Heart right ventricle (tissue), 16 donors: Measurements from ENCODE around the gene PCDH15. TPM values are rescaled to one million over a fixed set of nuclear protein-coding genes. Genes with fewer than 3 reads are reported as not detected.

Experiments
- ATAC-seq, 8 donors: fragments of 200-7000 bp; cut with Tn5 transposase; one replicate each; pipeline ENCODE4 v1.9.1; 2020; ENCODE audit warnings: mild to moderate bottlenecking in 8 of 8, moderate library complexity in 8 of 8, moderate number of reproducible peaks in 1 of 8
- DNase-seq, 2 donors: peaks; one replicate each; pipeline ENCODE4 v3.0.0-alpha.2; 2020
- H3K27ac ChIP-seq, 10 donors: fragments of 200-600 bp; sonication (generic) in 2 of 10; one replicate each; pipeline versions ENCODE4 v1.5.0 to v1.8.0; 2020 to 2022; ENCODE audit warnings: mild to moderate bottlenecking in 3 of 10
- H3K27me3 ChIP-seq, 7 donors: fragments of 200-600 bp; one replicate each; pipeline ENCODE4 v1.8.0; 2021 to 2022; ENCODE audit warnings: mild to moderate bottlenecking in 2 of 7
- H3K36me3 ChIP-seq, 9 donors: fragments of 200-600 bp; sonication (generic) in 1 of 9; one replicate each; pipeline versions ENCODE4 v1.5.0 to v1.8.0; 2020 to 2022; ENCODE audit warnings: mild to moderate bottlenecking in 2 of 9
- H3K4me1 ChIP-seq, 9 donors: fragments of 200-600 bp; sonication (generic) in 1 of 9; one replicate each; pipeline versions ENCODE4 v1.5.0 to v1.8.0; 2020 to 2022; ENCODE audit warnings: mild to moderate bottlenecking in 4 of 9
- H3K4me3 ChIP-seq, 10 donors: fragments of 200-600 bp; sonication (generic) in 2 of 10; one replicate each; pipeline versions ENCODE4 v1.5.0 to v1.8.0; 2020 to 2022; ENCODE audit warnings: mild to moderate bottlenecking in 7 of 10, moderate library complexity in 2 of 10
- H3K9me3 ChIP-seq, 11 donors: fragments of 200-600 bp in 10 of 11; sonication (generic) in 2 of 11; one replicate each; pipeline versions ENCODE4 v1.5.0 to v1.8.0; 2013 to 2022; ENCODE audit warnings: mild to moderate bottlenecking in 2 of 11, control low read depth in 1 of 11, moderate library complexity in 1 of 11
- CTCF ChIP-seq, 9 donors: fragments of 200-600 bp; sonication (generic) in 2 of 9; IDR thresholded peaks; one replicate each; pipeline versions ENCODE4 v1.5.0 to v1.8.0; 2021 to 2022; ENCODE audit warnings: antibody characterized with exemption in 9 of 9, mild to moderate bottlenecking in 5 of 9, moderate library complexity in 1 of 9
- WGBS, 2 donors: extraction: QIAGEN DNeasy Blood & Tissue Kit; methylation state at CpG; one replicate each; pipeline ENCODE4 v1.1.7; 2013; ENCODE audit warnings: inconsistent platforms in 1 of 2; 5-methylcytosine and 5-hydroxymethylcytosine counted together
- intact Hi-C, 10 donors: fragments of 100-400 bp; cut with DNase I; formaldehyde crosslinking; loops; one replicate each; pipeline versions ENCODE4 v1.11.1 to v1.14.2; 2022
- polyA plus RNA-seq, 2 donors: library from polyadenylated mRNA; stranded (reverse); fragments of 200-250 nt; gene quantifications; one replicate each; pipeline ENCODE4 v1.2.3, GENCODE V29; 2013
- total RNA-seq, 10 donors: library from RNA; stranded (reverse); fragmentation: NEBNext Ultra II Directional in 3 of 10; extraction: Animal tissue kit (Norgen Biotek cat#: 25700) in 3 of 10; gene quantifications; one replicate each; pipeline versions ENCODE4 v1.2.1 to v1.2.4, GENCODE V29; 2021 to 2023
- donor health status: Arrhythmogenic right ventricular cardiomyopathy.
- donor health status: ischemic (EF 13 %, LVEDD 7.1; RV severe dilation, severe dysfunction).
- donor health status: healthy with polysubstance abuse.
- donor health status: DM: no; HTN: yes; CAD: no.
- donor health status: DM: no; HTN: no; CAD: no.
- donor health status: ischemic (EF 25% LVEDD 6.9; RV normal size, moderate dysfunction).
- donor health status: ischemic (EF 25% LVEDD 5.7; RV mildly dilated, moderate dysfunction).
- donor health status: healthy.
- donor health status: DM: yes; HTN: yes; CAD: no.
- donor health status: Ischemic cardiomyopathy.
- donor health status: ischemic (EF 35%, LVEDD 5.7; RV mildly dilated, moderate dysfunction).
- donor health status: nonischemic (EF 11% LVEDD 7.7; RV severe dilation, severe dysfunction).
- donor health status: DM: yes; HTN: yes; CAD: no.
- donor health status: PGD.
- donor health status: ischemic (EF 29% LVEDD 5.4; RV normal size, mild dysfunction).
- donor health status: nonischemic (EF 23%, LVEDD 6.1; RV moderate dilation, normal function).

The PCDH15 gene
- total and polyA plus RNA-seq, 12 donors, result 0.05 to 1.00 (median 0.34) TPM

DNA sequence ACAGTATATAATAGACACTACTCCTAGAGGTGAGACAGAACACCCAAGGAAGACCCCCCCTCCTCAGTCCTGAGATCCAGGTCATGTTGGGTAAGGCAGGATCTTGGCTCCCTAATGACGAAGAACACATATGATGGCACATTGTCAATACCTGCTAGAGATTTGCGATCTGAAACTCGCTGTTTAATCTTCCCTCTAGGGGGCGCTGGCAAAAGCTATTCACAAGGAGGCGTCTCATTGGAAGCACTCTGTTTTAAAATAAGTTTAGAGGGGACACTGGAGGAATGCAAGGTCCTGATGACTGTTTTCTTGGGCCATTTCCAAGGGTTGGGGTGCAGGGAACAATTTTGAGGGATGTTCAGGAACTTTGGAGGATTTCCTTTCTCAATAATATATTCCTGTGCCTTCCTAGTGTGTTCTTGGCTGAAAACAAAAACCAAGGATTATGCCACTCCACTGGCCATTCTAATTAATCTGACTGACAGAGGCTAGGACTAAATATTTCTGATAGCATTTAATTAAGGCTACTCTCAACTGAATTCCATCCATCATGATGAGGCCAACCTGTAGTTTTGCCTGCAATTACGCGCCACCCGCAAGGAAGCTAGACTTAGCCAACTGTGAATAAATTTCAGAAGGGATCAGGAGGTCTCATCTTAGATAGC, 1014.7 kb downstream of the PCDH15 start:
- H3K9me3 ChIP-seq, result peaks cover 0 to 18% (median 0%) of the 10 kb centered on the region in 11 donors
- no peak overlapping the region for H3K4me3 ChIP-seq
- intact Hi-C loops, result no loop called here
- no peak for ATAC-seq
- peak in 1 of 9 donors; percentile 15 for TF ChIP-seq CTCF (IDR thresholded peaks at IDR 0.05)
- no peaks in the 10 kb centered on the region for H3K36me3 ChIP-seq
- H3K4me1 ChIP-seq, result no peaks in the 10 kb centered on the region
- no peaks in the 10 kb centered on the region for H3K27me3 ChIP-seq
- DNase-seq, result no peak
- WGBS, 2 donors, result 74 to 76% methylated on average over 8 of the region's 8 CpGs
- H3K27ac ChIP-seq, result no peak overlapping the region

DNA sequence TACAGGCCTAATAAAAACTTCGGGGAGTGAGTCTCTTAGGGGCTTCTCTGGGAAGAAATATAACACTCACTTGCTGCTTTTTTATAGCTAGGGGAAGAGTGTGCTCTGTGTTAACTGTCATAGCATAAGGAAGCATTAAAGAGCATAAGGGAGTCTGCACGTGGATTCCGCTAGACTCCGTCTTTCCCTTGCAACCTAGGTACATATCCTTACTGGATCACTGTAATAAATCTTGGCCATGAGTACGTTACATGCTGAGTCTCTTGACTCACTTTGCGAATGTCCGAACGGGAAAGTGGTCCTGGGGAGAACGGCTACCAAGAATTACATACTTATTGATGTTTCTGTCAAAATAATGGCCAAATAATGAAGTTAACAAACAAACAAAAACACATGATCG, 1029.3 kb downstream of the PCDH15 start:
- no peak for TF ChIP-seq CTCF (IDR thresholded peaks at IDR 0.05)
- no peaks in the 10 kb centered on the region for H3K36me3 ChIP-seq
- WGBS, 2 donors, result 88 to 90% methylated on average over 10 of the region's 10 CpGs
- ATAC-seq, result no peak
- peaks cover 0 to 3% (median 0%) of the 10 kb centered on the region in 11 donors for H3K9me3 ChIP-seq
- H3K27ac ChIP-seq, result no peak overlapping the region
- no peaks in the 10 kb centered on the region for H3K4me1 ChIP-seq
- H3K4me3 ChIP-seq, result no peak overlapping the region
- intact Hi-C loops, result no loop called here
- DNase-seq, result no peak
- no peaks in the 10 kb centered on the region for H3K27me3 ChIP-seq

- WGBS, 2 donors, result 56 to 68% methylated on average over 6 of the region's 6 CpGs
- no peaks in the 10 kb centered on the region for H3K4me1 ChIP-seq
- TF ChIP-seq CTCF (IDR thresholded peaks at IDR 0.05), result no peak
Measured at GRCh38 chr10:53770903-53771302, 1030.1 kb downstream of the PCDH15 start.

GRCh38 chr10:53765311-53765710, 1035.7 kb downstream of the PCDH15 start:
- H3K4me1 ChIP-seq, result no peaks in the 10 kb centered on the region
- ATAC-seq, result no peak
- no peak overlapping the region for H3K27ac ChIP-seq
- intact Hi-C loops, result no loop called here
- H3K4me3 ChIP-seq, result no peak overlapping the region
- no peak for DNase-seq
- H3K9me3 ChIP-seq, result peaks cover 0 to 18% (median 0%) of the 10 kb centered on the region in 11 donors
- 87 to 96% methylated on average over 1 of the region's 1 CpG for WGBS, 2 donors
- no peaks in the 10 kb centered on the region for H3K36me3 ChIP-seq
- TF ChIP-seq CTCF (IDR thresholded peaks at IDR 0.05), result no peak
- no peaks in the 10 kb centered on the region for H3K27me3 ChIP-seq

More at GRCh38 chr10:53770903-53771302, 1030.1 kb downstream of the PCDH15 start:
- ATAC-seq (no peak), DNase-seq (no peak)
- H3K36me3 ChIP-seq, result no peaks in the 10 kb centered on the region
- intact Hi-C loops, result no loop called here
- H3K27ac ChIP-seq, result no peak overlapping the region
- H3K9me3 ChIP-seq, result peaks cover 0 to 3% (median 0%) of the 10 kb centered on the region in 11 donors
- H3K27me3 ChIP-seq, result no peaks in the 10 kb centered on the region
- no peak overlapping the region for H3K4me3 ChIP-seq
